Astrocyte of the spinal cord (primary cell): ENCODE measurements around the gene STAB2.

Source experiments
- DNase-seq: peaks from one replicate; pipeline ENCODE4 v3.0.0; 2011; ENCODE audit warnings: low read depth, low spot score
- H3K4me3 ChIP-seq: 2 replicates; pipeline ENCODE4 v1.5.1; 2011; ENCODE audit warnings: low read depth, mild to moderate bottlenecking, low read length, moderate library complexity
- in situ Hi-C: cut with HindIII; loops from 2 replicates; pipeline ENCODE4 v1.10.0; 2017; ENCODE audit warnings: low sequenced_read_pairs
- TF ChIP-seq, protein P1 (sequence below): IDR thresholded peaks from 2 replicates; pipeline ENCODE4 v1.5.1; 2012; ENCODE audit warnings: low read depth, mild to moderate bottlenecking, low read length, inconsistent platforms

STAB2 gene

DNA sequence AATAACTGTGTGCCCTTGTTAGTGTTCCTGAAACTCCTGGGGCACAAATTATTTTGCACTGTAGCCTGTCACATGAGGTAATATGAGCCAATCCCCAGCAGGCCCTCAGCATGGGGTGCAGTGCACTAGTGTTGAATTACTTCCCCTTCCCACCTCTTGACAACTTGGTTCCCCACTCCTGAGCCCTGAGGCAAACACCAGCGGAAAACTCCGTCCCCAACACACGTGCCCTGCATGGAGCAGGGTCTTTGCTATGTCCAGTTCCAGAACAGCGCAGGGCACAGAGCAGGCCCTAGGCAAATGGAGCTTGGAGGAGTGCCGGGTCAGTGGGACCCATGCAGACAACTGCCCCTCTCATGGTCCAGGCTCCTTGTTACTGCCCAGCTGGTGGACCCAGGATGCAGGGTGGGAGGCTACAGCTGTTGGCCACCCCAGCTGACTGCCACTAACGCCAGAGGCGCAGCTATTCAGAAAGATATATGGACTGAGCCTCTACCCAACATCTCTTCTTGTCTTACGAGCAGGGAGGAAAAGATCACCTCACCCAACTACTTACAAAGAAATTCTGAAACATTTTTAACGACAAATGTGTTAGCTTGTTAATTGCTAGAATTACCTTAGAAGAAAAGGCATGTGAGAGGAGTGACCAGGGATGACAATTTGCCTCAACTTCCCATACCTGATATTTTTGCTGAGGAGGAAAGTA lies 182.3 kb downstream of the STAB2 start:
- no peak overlapping the region for H3K4me3 ChIP-seq
- in situ Hi-C loops: no loop called here
- no peak for DNase-seq
- TF ChIP-seq, protein P1, sequence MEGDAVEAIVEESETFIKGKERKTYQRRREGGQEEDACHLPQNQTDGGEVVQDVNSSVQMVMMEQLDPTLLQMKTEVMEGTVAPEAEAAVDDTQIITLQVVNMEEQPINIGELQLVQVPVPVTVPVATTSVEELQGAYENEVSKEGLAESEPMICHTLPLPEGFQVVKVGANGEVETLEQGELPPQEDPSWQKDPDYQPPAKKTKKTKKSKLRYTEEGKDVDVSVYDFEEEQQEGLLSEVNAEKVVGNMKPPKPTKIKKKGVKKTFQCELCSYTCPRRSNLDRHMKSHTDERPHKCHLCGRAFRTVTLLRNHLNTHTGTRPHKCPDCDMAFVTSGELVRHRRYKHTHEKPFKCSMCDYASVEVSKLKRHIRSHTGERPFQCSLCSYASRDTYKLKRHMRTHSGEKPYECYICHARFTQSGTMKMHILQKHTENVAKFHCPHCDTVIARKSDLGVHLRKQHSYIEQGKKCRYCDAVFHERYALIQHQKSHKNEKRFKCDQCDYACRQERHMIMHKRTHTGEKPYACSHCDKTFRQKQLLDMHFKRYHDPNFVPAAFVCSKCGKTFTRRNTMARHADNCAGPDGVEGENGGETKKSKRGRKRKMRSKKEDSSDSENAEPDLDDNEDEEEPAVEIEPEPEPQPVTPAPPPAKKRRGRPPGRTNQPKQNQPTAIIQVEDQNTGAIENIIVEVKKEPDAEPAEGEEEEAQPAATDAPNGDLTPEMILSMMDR: no peak

DNA sequence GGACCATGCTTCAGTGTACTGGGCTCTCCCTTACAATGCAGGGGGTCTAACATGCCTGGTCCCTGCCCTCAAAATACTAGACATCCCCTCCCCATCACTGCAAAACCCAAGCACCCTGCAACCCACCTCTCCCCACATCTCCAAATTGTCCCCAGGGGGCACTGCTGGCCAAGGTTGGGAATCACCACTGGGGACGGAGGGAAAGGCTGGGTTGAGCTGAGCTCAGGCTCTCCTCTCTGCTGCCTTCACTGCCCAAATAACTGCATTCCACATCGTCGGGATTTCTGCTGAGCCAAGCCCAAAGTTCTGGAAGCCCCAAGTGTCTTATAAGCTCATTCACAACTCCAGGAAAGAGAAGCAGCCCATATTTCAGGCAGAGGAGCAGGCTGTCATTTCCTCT lies 184.4 kb downstream of the STAB2 start:
- peak; percentile 35 for DNase-seq
- TF ChIP-seq, protein P1: peak; percentile 66
- H3K4me3 ChIP-seq: no peak overlapping the region
- in situ Hi-C loops: no loop called here

DNA sequence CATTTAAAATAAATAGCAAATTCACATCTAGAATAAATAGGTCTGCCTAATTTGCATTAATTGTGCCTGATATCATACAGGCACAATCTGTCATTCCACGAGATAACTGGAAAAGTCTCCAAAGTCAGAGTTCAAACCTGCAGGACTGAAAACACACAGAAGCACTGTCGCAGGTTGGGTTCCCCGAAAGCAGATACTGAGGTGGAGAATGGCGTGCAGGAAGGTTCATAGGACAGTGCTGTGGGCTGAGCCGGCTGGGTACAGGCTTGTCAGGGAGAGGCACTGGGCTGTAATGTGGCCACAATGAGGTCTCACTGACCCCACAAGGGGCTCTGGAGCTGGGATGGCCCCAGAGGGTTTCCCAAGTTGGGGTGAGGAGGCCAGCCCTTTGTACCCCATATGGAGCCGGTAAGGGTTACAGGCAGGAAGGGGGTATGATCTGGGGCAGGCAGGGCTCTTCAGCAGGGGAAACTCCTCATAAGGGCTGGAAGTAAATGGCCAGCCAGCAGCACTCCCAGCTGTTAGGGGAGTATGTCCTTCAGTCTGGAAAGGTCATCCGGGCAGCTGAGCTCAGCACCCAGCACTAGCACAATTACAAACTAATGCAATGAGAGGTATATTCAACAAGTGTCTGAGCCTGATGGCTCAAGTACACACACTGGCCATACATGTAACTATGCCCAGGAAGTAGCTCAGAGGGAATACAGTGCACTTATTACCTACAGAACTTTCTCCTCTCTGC lies 185.5 kb downstream of the STAB2 start:
- TF ChIP-seq, protein P1: no peak
- in situ Hi-C loops: no loop called here
- no peak for DNase-seq
- no peak overlapping the region for H3K4me3 ChIP-seq

- TF ChIP-seq, protein P1: no peak
Measured at GRCh38 chr12:103773109-103773910, 186.2 kb downstream of the STAB2 start.

GRCh38 chr12:103774977-103775560 lies 188.0 kb downstream of the STAB2 start:
- DNase-seq: no peak
- in situ Hi-C loops: no loop called here
- no peak overlapping the region for H3K4me3 ChIP-seq
- TF ChIP-seq, protein P1: no peak

More at GRCh38 chr12:103773109-103773910, 186.2 kb downstream of the STAB2 start:
- in situ Hi-C loops: no loop called here
- no peak overlapping the region for H3K4me3 ChIP-seq
- peak; percentile 48 for DNase-seq

- TF ChIP-seq, protein P1: no peak
- in situ Hi-C loops: no loop called here
- DNase-seq: no peak
- H3K4me3 ChIP-seq: no peak overlapping the region
Measured at GRCh38 chr12:103778781-103779180, 191.7 kb downstream of the STAB2 start.
